Retina (tissue), 1 donor: Measurements from ENCODE around the gene AK3.

Experiments
- DNase-seq: peaks from one replicate; pipeline ENCODE4 v3.0.0-alpha.2; 2016

The AK3 gene

DNA sequence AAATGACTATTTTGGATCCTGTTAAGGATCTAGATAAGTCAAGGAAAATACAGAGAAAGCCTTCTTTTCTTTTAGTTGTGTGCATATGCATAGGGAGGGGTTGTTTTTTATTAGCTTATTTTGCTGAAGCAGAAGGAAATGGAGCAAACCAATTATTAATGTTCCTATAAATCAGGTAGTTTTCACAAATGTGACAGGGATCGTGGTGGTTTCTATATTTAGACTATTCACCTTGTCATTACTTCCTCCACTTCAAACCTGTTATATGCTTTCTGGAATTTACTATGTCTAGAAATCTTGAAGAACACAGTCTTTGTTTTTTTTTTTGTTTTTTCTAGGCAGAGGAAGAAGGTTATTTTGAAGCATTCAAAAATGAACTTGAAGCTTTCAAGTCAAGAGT is 39.5 kb downstream of the AK3 start:
- no peak for DNase-seq

GRCh38 chr9:4700932-4701331 is 40.1 kb downstream of the AK3 start:
- DNase-seq: no peak

- DNase-seq: no peak
These were observed 40.9 kb downstream of the AK3 start for GRCh38 chr9:4700091-4700490.

DNA sequence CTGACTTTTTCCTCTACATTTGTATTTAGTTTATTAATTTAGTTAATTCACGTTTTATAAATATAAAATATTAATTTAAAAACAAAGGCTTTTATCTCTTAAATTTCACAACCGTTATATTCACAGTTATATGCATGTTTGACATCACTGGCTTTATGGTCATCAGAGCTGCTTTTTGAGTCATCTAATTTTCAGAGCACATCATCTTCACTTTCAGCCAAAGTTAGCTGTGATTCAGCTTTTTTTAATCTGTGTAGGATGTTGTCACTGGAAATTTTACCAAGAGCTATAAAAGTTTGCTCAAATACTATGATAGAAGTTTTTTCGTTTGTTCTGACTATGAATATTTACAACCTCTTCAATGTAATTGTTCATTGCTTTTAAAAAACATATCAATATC is 49.2 kb downstream of the AK3 start:
- no peak for DNase-seq

DNA sequence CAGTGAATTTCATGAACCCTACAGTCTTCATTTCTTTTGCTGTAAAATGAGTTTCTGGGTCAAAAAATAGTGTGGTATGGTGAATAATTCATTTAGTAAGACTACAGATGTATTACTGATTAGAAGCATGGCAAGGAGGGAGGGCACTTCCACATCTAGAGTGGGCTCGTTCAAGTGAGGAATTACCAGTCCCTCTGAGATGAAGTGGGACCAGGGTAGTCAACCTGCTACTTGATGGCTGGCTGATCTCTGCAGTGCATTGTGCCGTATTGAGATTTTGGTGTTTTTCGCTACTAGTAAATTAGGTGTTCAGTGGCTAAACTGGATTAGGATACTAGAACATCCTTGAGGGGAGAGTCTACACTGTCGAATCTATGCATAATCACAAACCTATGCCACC is 50.9 kb downstream of the AK3 start:
- no peak for DNase-seq

- no peak for DNase-seq
These were observed 51.3 kb downstream of the AK3 start for GRCh38 chr9:4689687-4690104.

- no peak for DNase-seq
These were observed 52.0 kb downstream of the AK3 start for GRCh38 chr9:4689021-4689420.

DNA sequence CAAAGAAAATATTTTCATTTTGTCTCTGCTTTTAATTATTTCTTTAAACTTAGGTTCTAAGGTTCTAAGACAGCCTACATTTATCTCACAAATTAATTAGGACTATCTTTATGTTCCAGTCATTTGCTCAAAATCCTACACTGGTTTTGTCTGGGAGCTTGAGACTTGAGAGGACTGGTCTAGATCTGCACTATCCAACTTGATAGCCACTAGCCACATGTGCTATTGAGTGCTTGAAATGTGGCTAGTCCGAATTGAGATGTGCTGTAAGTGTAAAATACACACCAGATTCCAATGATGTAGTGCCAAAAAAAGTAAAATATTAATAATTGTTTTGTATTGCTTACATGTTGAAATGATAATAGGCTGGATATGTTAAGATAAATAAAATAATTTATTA is 54.4 kb downstream of the AK3 start:
- no peak for DNase-seq

GRCh38 chr9:4686112-4686511 is 54.9 kb downstream of the AK3 start:
- DNase-seq: no peak

- DNase-seq: no peak
These were observed 56.2 kb downstream of the AK3 start for GRCh38 chr9:4684820-4685219.

GRCh38 chr9:4680750-4681149 is 60.3 kb downstream of the AK3 start:
- no peak for DNase-seq

DNA sequence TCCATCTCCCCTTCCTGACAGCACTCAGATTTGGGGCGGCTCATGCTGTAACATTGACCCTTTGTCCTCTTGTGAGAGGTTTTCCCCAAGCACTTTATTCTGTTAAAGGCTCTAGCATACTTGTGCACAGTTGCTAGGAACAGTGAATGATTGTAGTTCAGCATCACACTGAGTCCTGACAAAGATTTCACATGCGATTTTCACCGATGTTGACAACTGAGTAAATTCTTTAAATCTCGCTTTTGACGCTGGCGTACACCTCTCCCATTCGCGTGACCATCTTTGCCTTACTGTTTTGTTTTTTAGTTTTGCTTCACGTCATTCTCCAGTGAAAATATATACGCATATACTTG is 60.9 kb downstream of the AK3 start:
- DNase-seq: no peak

DNA sequence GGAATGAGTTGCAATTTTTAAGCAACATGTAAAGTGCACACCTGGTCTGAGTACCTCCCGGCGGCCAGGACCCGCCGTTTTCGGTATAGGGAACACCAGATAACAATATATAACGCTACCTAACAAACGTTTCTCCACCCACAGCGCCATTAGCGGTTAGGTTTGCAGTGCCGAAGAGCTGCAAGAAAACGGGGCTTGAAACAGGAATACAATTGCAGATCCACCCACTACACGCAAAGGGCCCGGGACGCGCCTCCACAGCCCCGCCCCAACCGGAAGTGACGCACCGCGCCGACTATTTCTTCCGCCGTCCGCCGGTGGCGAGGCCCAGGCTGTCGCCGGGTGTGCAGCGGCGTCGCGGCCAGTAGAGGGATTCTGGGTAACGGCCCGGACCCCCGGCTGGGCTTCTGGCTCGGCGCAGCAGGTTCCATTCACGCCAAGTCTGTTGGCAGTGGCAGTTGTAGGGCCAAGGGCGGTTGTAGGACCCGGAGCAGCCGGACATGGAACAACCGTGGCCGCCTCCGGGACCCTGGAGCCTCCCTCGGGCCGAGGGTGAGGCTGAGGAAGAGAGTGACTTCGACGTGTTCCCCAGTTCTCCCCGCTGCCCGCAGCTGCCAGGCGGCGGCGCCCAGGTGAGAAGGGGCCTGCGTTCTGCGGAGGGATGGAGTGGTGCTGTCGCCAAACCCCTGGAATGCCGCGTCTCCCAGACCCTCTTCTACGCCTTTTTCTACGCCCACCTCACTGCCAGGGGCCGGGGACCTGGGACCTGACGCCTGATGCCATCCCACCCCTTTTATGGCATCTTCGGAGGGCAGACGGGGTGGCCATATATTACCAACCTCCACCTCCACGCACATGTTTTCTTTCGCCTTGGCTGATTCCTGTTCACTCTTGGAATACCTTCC is 61.5 kb downstream of the AK3 start, which contains the start of gene CDC37L1:
Gene CDC37L1, plus strand, starts transcription at position 302 of the 905 bp plus-strand sequence. Its CDS starts 199 bp downstream, at position 501.
- peak; percentile 99 for DNase-seq

GRCh38 chr9:4678679-4679267 is 62.2 kb downstream of the AK3 start:
- peak; percentile 84 for DNase-seq

GRCh38 chr9:4677392-4677791 is 63.6 kb downstream of the AK3 start:
- DNase-seq: no peak

- DNase-seq: no peak
These were observed 66.2 kb downstream of the AK3 start for GRCh38 chr9:4674783-4675182.

DNA sequence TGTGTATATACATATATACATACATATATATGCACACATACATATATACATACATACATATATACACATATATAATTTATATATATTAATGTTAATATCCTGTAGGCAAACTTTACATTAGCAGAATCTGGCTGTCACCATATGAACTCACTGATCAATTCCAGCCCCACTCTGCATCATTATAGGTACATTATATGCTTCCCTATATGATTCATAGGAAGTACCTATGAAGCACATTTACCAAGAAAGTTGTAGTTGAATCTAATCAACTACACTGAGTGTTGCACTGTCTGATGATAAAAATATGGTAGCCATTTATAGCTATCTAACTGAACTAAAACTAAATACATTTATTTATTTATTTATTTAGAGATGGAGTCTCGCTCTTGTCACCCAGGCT is 69.3 kb downstream of the AK3 start:
- no peak for DNase-seq

- DNase-seq: no peak
These were observed 70.4 kb downstream of the AK3 start for GRCh38 chr9:4670591-4670990.

DNA sequence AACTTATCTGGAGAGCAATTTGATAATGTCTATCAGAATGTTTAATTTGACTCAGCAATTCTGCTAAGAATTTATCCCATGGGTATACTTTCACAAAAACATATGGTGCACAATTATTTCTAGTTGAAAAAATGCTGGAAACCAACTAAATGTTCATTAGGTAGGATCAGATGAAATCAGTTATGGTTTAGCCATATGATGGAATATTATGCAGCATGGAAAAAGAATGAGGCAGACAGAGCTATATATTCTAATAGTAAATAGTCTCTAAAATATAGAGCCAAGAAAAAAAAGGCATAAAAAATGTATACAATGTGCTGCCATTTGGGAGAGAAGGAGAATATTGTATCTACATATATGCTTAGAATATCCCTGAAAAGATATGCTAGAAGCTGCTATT is 71.1 kb downstream of the AK3 start:
- DNase-seq: no peak

DNA sequence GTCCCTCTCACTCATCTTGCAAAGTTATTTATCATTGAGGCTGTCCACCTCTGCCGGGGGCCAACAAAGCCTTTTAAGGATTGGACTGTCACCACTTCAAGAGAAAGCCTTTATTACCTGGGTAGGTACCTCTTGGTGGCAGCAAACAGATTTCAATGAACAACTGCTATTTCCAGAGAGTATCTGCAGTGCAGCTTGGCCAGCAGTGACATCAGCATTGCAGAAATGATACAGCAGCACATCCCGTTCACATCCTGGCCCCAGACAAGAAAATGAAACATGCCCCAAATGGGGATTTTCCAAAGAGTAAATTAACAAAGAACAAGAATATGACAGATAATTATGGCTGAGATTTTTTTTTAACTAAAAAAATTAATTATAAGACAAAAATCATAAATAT is 72.4 kb downstream of the AK3 start:
- no peak for DNase-seq

- DNase-seq: no peak
These were observed 73.3 kb downstream of the AK3 start for GRCh38 chr9:4667681-4668080.

- peak; percentile 83 for DNase-seq
These were observed 74.8 kb downstream of the AK3 start, which contains the start of gene SPATA6L for GRCh38 chr9:4666042-4666699. SPATA6L (minus strand) TSS chr9:4666480; CDS start chr9:4666250, 230 bp downstream.

DNA sequence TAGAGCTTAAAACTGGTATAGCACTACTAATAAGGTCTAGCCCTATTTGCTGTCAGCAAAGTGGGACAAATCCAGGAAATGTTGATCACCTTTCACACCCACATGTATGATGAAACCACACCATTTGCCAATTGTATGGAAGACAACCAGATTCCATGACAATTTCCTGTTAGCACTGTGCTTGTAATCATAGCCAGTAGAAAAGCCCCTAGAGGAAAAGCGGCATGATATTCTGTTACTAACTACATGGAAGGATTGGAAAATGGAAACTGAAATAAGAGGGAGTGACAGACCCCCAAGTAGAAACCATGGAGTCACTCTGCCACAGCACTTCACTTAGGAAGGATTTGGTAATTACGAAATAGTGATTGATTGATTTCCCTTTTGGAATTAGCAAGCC is 75.6 kb downstream of the AK3 start:
- DNase-seq: no peak

GRCh38 chr9:4663956-4664355 is 77.0 kb downstream of the AK3 start:
- no peak for DNase-seq
